ENCODE data around the gene SARDH.

DNA sequence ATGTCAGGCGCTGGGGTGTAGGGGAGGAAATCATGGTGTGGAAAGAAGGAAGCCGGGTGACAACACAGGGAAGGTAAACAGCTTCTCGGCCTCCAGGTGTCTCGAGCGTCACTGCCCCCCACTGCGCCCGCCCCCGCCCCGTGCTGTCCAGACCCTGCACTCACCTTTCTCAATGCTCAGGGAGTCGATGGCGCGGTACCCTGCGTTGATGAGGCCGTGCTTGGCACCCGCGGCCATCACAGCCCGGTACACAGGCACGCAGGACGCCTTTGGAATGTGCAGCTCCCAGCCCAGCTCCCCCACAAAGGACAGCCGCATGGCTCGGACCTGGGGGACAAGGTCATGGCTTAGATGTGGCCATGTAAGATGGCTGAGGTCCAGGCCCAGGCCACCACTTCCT is 66.8 kb downstream of the SARDH start:
- TF ChIP-seq CTCF (IDR thresholded peaks at IDR 0.05 in 8 of 11, conservative IDR thresholded peaks at IDR 0.05 in 3 of 11), result no peak
- no peak for TF ChIP-seq POLR2A (IDR thresholded peaks at IDR 0.05)

All from spleen (tissue), 7 donors.